ENCODE results near the gene DNAJC3. TPM values are rescaled to one million over a fixed set of nuclear protein-coding genes. Genes with fewer than 3 reads are reported as not detected.

The DNAJC3 gene
- total RNA-seq, 1 experiment from 2014 or later, result 21.2 TPM

DNA sequence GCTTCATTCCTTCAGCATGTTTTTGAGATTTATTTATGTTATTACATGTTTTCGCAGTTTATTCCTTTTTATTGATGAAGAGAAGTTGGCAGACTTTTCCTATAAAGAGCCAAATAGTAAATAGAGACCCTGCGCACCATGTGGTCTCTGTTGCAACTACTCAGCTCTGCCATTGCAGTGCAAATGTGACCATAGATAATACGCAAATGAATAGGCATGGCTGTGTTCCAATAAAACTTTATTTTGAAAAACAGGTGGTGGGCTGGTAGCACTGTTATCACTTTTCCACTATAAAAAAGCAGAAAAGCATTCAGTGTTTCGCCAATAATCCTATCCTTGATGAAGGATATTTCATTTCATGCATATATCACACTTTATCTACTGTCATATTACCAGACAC lies 95.0 kb downstream of the DNAJC3 start:
- H3K27me3 ChIP-seq (ENCODE audit: insufficient read depth, low read length), result no peaks in the 10 kb centered on the region
- no peak overlapping the region for H3K23ac ChIP-seq (ENCODE audit: insufficient read length, low read depth, low read length)
- H3K4ac ChIP-seq (ENCODE audit: low read depth, low read length), result no peak overlapping the region
- no peaks in the 10 kb centered on the region for H3K4me1 ChIP-seq (ENCODE audit: insufficient read depth, low read length)
- H3K27ac ChIP-seq (ENCODE audit: insufficient read length, low read depth, low read length), result no peak overlapping the region
- H3K23me2 ChIP-seq (ENCODE audit: insufficient read length, low read depth, low read length, poor library complexity, severe bottlenecking), result no peaks in the 10 kb centered on the region
- no peak overlapping the region for H2AFZ ChIP-seq (ENCODE audit: low read length)
- no CpG with 5 or more reads among the region's 4 CpGs for WGBS (ENCODE audit: extremely low coverage, insufficient read length, low lambda C conversion rate)
- H3K9me3 ChIP-seq (ENCODE audit: control insufficient read depth, low read depth, low read length), result no peaks in the 10 kb centered on the region
- H3K4me3 Mint-ChIP-seq, result no peak overlapping the region
- H3K4me1 Mint-ChIP-seq, result 0 out of 4 replicates have a peak, but pooled peaks cover 2 to 3% of the 10 kb centered on the region in 2 experiments
- H2BK5ac ChIP-seq (ENCODE audit: insufficient read length, low read length), result no peak overlapping the region
- no peaks in the 10 kb centered on the region for H3K9me3 Mint-ChIP-seq
- no peak overlapping the region for H4K5ac ChIP-seq (ENCODE audit: insufficient read length, low read depth, low read length)
- no peaks in the 10 kb centered on the region for H3K27me3 Mint-ChIP-seq (ENCODE audit: low read depth)
- H3K36me3 Mint-ChIP-seq (ENCODE audit: insufficient read depth in 1 of 3, low read depth in 3 of 3), result no peaks in the 10 kb centered on the region; a peak in 1 of 7 replicates
- H4K8ac ChIP-seq (replicated peaks; ENCODE audit: insufficient read length, low read depth, low read length), result no peak overlapping the region
- TF ChIP-seq, protein P1, sequence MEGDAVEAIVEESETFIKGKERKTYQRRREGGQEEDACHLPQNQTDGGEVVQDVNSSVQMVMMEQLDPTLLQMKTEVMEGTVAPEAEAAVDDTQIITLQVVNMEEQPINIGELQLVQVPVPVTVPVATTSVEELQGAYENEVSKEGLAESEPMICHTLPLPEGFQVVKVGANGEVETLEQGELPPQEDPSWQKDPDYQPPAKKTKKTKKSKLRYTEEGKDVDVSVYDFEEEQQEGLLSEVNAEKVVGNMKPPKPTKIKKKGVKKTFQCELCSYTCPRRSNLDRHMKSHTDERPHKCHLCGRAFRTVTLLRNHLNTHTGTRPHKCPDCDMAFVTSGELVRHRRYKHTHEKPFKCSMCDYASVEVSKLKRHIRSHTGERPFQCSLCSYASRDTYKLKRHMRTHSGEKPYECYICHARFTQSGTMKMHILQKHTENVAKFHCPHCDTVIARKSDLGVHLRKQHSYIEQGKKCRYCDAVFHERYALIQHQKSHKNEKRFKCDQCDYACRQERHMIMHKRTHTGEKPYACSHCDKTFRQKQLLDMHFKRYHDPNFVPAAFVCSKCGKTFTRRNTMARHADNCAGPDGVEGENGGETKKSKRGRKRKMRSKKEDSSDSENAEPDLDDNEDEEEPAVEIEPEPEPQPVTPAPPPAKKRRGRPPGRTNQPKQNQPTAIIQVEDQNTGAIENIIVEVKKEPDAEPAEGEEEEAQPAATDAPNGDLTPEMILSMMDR (conservative IDR thresholded peaks at IDR 0.05), result no peak
- H2BK120ac ChIP-seq (ENCODE audit: low read depth, low read length, poor library complexity, severe bottlenecking), result no peak overlapping the region
- H3K14ac ChIP-seq (ENCODE audit: insufficient read depth, low read length), result no peak overlapping the region
- H3K18ac ChIP-seq (ENCODE audit: insufficient read length, low read depth, low read length), result no peak overlapping the region
- no peak overlapping the region for H3K56ac ChIP-seq (ENCODE audit: insufficient read length, low read depth, low read length)
- no peak overlapping the region for H2BK15ac ChIP-seq (ENCODE audit: low read depth, low read length)
- no peaks in the 10 kb centered on the region for H4K20me1 ChIP-seq (ENCODE audit: control insufficient read depth, insufficient read depth, insufficient read length)
- H3K79me2 ChIP-seq (ENCODE audit: insufficient read depth, low read length), result no peaks in the 10 kb centered on the region
- no peak overlapping the region for H3T11ph ChIP-seq (ENCODE audit: low read length)
- no peak overlapping the region for H2AK5ac ChIP-seq (ENCODE audit: insufficient read length, low read length)
- H3K27ac Mint-ChIP-seq, result no peak overlapping the region
- no peaks in the 10 kb centered on the region for H3K79me1 ChIP-seq (ENCODE audit: insufficient read depth, low read depth, low read length, poor library complexity, severe bottlenecking)
- H2BK20ac ChIP-seq (ENCODE audit: low read depth, low read length, poor library complexity, severe bottlenecking), result no peak overlapping the region
- DNase-seq, result no peak
- H2BK12ac ChIP-seq (ENCODE audit: insufficient read length, low read depth, low read length), result no peak overlapping the region
- no peak overlapping the region for H4K91ac ChIP-seq (ENCODE audit: insufficient read length, low read depth, low read length)
- H3K9ac ChIP-seq (ENCODE audit: extremely low read depth, insufficient read length, low read length), result no peak overlapping the region
- no peak overlapping the region for H3K4me2 ChIP-seq (ENCODE audit: insufficient read depth, insufficient read length, low read length)

Measured in H9 (cell line).